Chondrocyte (in vitro differentiated cells): Measurements from ENCODE around the gene HOXD13. TPM values are rescaled to one million over a fixed set of nuclear protein-coding genes. Genes with fewer than 3 reads are reported as not detected.

Experiments used
- DNase-seq: peaks from one replicate; pipeline ENCODE4 v3.0.0; 2021; ENCODE audit warnings: mixed read lengths, low spot score
- H3K27ac Mint-ChIP-seq: one replicate; pipeline ENCODE4 v1.8.0; 2021; ENCODE audit warnings: mild to moderate bottlenecking, moderate library complexity, mixed read lengths; ENCODE audit not compliant: unreplicated experiment
- H3K27me3 Mint-ChIP-seq: 2 replicates; pipeline ENCODE4 v1.8.0; 2021; ENCODE audit warnings: low read depth, mixed read lengths
- H3K36me3 Mint-ChIP-seq: 2 replicates; pipeline ENCODE4 v1.8.0; 2021; ENCODE audit warnings: low read depth, mixed read lengths
- H3K4me1 Mint-ChIP-seq: 2 replicates; pipeline ENCODE4 v1.8.0; 2021; ENCODE audit warnings: low read depth, mild to moderate bottlenecking, mixed read lengths
- H3K4me3 Mint-ChIP-seq: one replicate; pipeline ENCODE4 v1.8.0; 2021; ENCODE audit warnings: mild to moderate bottlenecking, moderate library complexity, mixed read lengths; ENCODE audit not compliant: unreplicated experiment
- H3K9me3 Mint-ChIP-seq: 2 replicates; pipeline ENCODE4 v1.8.0; 2021; ENCODE audit warnings: low read depth, mixed read lengths
- total RNA-seq: library from RNA; stranded (reverse); gene quantifications from 3 replicates; pipeline ENCODE4 v1.2.1, GENCODE V29; 2021
- TF ChIP-seq, protein P1 (sequence below): fragments of 200-600 bp; sonication (generic); IDR thresholded peaks from 2 replicates; pipeline ENCODE4 v1.5.0; 2021; ENCODE audit warnings: antibody characterized with exemption, mild to moderate bottlenecking, moderate library complexity

Gene HOXD13
- total RNA-seq, 1 donor from 2014 or later: not detected

DNA sequence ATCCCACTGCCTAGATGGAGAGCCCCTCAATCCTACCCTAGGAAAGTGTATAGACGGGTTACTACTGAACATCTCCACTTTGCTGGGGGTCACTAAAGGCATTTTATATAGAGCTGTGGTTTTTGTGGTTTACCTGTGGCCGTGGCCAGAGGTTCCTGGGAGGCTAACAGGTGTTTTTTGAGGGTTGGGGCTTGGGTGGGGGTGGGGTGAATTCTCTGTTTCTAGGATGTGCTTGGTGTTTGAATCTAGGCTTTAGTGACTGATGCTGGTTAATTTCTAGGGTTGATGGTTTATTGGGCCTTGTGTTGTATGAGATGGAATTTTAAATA is 44.7 kb downstream of the HOXD13 start:
- TF ChIP-seq, protein P1, sequence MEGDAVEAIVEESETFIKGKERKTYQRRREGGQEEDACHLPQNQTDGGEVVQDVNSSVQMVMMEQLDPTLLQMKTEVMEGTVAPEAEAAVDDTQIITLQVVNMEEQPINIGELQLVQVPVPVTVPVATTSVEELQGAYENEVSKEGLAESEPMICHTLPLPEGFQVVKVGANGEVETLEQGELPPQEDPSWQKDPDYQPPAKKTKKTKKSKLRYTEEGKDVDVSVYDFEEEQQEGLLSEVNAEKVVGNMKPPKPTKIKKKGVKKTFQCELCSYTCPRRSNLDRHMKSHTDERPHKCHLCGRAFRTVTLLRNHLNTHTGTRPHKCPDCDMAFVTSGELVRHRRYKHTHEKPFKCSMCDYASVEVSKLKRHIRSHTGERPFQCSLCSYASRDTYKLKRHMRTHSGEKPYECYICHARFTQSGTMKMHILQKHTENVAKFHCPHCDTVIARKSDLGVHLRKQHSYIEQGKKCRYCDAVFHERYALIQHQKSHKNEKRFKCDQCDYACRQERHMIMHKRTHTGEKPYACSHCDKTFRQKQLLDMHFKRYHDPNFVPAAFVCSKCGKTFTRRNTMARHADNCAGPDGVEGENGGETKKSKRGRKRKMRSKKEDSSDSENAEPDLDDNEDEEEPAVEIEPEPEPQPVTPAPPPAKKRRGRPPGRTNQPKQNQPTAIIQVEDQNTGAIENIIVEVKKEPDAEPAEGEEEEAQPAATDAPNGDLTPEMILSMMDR: no peak
- H3K27ac Mint-ChIP-seq: no peak overlapping the region
- H3K4me3 Mint-ChIP-seq: no peak overlapping the region

DNA sequence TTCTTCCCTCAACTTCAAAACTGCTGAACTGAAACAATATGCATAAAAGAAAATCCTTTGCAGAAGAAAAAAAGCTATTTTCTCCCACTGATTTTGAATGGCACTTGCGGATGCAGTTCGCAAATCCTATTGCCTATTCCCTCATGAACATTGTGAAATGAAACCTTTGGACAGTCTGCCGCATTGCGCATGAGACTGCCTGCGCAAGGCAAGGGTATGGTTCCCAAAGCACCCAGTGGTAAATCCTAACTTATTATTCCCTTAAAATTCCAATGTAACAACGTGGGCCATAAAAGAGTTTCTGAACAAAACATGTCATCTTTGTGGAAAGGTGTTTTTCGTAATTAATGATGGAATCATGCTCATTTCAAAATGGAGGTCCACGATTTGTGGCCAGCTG is 45.4 kb downstream of the HOXD13 start:
- Mint-ChIP-seq H3K4me1 (peaks cover 11% of the 10 kb centered on the region), H3K36me3 (peaks cover 12% of the 10 kb centered on the region), H3K27ac (no peak overlapping the region), H3K4me3 (no peak overlapping the region), H3K9me3 (peaks cover 9% of the 10 kb centered on the region), H3K27me3 (peaks cover 84% of the 10 kb centered on the region)
- DNase-seq: no peak
- TF ChIP-seq, protein P1: no peak

More for the DNA sequence above, 44.7 kb downstream of the HOXD13 start:
- Mint-ChIP-seq H3K4me1 (peaks cover 14% of the 10 kb centered on the region), H3K36me3 (peaks cover 12% of the 10 kb centered on the region), H3K27me3 (peaks cover 85% of the 10 kb centered on the region), H3K9me3 (peaks cover 11% of the 10 kb centered on the region)
- DNase-seq: no peak

DNA sequence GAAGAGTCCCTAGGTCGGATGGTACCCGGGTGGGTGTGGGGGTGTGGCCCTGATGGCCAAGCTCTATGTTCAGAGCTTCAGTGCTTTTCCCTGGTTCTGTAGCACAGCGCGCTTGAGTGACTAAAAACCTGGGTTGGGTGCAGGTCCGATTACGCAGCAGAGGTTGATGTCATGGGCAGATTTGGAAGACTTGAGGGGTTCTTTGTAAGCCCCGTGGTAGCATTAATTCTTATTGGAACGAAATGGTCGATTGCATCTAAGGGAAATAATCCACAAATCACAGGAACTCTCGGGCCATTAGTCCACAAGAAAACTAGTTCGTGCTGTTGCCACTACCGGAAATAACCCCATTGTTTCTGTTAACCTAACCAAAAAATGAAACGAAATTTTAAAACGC is 46.0 kb downstream of the HOXD13 start:
- peaks cover 11% of the 10 kb centered on the region for H3K4me1 Mint-ChIP-seq
- H3K36me3 Mint-ChIP-seq: peaks cover 12% of the 10 kb centered on the region
- no peak overlapping the region for H3K27ac Mint-ChIP-seq
- peaks cover 83% of the 10 kb centered on the region for H3K27me3 Mint-ChIP-seq
- H3K9me3 Mint-ChIP-seq: peaks cover 9% of the 10 kb centered on the region
- no peak for DNase-seq
- TF ChIP-seq, protein P1: no peak
- H3K4me3 Mint-ChIP-seq: no peak overlapping the region

DNA sequence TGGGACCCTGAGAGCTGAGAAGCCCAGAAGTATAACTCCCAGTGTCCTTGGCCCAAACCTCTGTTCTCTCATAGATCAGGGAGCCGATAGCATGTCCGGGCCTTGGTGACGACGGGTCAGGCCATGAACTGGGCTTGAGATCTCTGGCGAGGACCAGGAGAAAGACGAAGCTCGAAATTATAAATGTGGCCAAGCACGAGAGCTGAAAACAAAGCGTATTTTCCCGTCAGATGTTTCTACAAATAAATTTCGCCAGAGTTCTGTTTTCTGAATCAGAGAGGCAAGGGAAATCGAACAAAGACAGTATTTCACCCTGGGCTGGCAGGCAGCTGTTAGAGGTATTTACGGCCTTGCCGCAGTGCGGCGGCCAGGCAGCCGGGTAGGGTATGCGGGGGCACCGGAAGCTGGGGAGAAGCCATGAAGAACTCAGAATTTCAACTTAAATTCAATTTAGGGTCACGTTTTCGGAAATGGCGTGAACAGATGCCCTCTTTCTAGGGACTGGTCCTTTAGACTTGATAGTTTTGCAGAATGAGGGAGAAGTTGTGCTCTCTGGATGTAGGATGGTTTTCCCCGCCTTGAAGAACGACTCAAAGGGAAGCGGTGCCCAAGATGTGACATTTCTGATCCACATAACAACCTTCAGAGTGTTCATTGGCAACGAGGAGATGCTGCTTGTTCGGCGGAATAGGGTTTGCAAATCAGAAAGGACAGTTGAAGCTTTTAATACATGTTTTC is 46.6 kb downstream of the HOXD13 start:
- Mint-ChIP-seq H3K4me1 (peaks cover 11% of the 10 kb centered on the region), H3K27me3 (peaks cover 83% of the 10 kb centered on the region), H3K9me3 (peaks cover 9% of the 10 kb centered on the region), H3K4me3 (no peak overlapping the region), H3K36me3 (peaks cover 10% of the 10 kb centered on the region), H3K27ac (no peak overlapping the region)
- DNase-seq: no peak
- TF ChIP-seq, protein P1: no peak

DNA sequence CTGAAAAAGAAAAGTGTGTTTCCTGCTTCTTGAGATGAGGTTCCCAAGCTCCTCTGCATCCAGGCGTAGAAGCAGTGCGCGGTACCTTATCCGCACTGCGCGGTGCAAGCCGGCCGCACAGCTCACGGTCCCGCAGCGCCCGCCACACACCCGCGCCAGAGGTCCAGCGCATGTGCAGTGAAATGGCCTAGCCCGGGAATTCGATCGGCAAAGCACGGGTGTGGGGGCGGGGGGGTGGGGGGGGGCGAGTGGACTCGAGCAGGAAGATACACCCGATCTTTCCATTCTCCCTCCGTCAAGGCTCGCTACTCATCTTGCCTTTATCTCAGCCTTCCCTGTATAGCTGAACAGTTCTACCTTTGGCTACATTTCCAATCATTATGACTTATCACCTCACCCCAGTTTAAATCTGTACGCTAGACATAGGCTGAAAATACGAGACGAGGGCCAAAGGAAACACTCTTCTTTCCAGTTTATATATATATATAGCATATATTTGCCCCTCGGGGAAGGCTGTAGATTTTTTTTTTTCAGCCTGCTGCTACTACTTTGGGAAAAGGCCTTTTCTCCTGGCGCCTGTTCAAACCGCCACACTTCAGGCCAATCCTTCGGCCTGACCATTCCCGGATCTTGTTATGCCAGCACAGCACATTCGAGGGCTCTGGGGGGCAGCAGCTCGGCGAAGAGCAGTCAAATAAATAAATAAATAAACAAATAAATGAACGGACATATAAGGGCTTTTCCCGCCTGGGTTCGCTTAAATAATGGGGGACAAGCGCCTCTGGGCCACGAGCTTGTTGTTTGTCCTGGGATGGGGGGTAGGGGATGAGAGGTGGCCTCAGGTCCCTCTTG is 47.4 kb downstream of the HOXD13 start:
- TF ChIP-seq, protein P1: no peak
- Mint-ChIP-seq H3K27ac (no peak overlapping the region), H3K4me1 (peaks cover 11% of the 10 kb centered on the region), H3K4me3 (no peak overlapping the region), H3K36me3 (peaks cover 10% of the 10 kb centered on the region), H3K9me3 (peaks cover 9% of the 10 kb centered on the region), H3K27me3 (peaks cover 80% of the 10 kb centered on the region)
- no peak for DNase-seq
